ENCODE measurements around the gene ACTN2.

DNA sequence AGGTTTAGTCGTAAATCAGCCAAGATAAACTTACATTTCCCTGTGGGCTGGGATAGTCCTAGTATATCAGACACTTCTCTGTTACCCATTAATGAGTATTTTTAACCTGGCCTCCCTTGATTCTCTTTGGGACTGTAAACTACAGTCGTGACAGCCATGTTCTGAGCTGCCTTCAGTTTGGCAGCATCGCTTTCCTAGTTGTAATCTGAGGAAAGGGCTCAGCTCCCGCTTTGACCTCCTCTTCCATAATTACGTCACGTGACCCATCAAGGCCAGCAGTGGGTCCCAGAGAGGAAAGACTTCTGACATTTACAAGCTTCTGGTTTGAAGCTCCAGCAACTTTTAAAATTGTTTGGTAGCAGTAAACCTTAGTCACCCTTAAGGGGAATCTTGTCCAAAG lies 74.2 kb downstream of the ACTN2 start:
- TF ChIP-seq, protein P1, sequence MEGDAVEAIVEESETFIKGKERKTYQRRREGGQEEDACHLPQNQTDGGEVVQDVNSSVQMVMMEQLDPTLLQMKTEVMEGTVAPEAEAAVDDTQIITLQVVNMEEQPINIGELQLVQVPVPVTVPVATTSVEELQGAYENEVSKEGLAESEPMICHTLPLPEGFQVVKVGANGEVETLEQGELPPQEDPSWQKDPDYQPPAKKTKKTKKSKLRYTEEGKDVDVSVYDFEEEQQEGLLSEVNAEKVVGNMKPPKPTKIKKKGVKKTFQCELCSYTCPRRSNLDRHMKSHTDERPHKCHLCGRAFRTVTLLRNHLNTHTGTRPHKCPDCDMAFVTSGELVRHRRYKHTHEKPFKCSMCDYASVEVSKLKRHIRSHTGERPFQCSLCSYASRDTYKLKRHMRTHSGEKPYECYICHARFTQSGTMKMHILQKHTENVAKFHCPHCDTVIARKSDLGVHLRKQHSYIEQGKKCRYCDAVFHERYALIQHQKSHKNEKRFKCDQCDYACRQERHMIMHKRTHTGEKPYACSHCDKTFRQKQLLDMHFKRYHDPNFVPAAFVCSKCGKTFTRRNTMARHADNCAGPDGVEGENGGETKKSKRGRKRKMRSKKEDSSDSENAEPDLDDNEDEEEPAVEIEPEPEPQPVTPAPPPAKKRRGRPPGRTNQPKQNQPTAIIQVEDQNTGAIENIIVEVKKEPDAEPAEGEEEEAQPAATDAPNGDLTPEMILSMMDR (IDR thresholded peaks at IDR 0.05): no peak
- TF ChIP-seq POLR2A (IDR thresholded peaks at IDR 0.05): no peak
